GM19025 (cell line): ENCODE results near the gene ZNF519.

Source experiments
- ATAC-seq: cut with Tn5 transposase; IDR thresholded peaks from one replicate; pipeline ENCODE4 v1.9.1; 2021; ENCODE audit warnings: mild to moderate bottlenecking, low read depth, moderate library complexity; ENCODE audit not compliant: unreplicated experiment

The ZNF519 gene

DNA sequence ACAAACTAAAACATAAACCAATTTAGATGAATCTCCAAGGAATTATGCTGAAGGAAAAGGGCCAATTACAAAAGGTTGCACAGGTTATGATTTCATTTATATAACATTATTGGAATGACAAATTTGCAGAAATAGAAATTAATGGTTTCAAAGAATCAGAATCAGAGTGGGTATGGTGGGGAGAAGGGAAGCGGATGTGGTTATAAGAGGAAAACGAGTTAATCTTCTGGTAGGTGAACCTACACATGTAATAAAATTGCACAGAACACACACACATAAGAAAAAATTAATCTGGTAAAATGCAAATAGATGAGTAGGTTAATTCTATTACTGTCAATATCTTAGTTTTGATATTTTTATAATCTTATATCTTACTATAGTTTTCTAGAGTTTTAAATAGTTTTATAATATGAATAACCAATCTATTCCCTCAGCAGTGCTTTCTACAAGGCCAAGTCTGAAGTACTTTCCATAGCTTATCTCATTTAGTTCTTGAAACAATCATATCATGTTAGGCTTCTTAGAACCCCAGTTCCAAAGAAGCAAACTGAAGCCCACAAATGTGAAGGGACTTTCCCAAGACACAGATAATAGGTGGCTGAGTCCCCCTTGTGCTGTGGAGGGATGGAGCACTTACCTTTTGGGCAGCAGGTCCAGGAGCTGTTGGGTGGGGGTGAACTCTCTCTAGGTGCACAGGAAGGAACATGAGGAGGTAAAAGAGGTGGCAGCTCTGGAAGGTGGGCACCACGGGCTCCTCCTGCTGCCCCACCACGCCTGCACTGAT lies 31.5 kb downstream of the ZNF519 start:
- ATAC-seq: no peak

GRCh38 chr18:14098428-14098827 lies 33.8 kb downstream of the ZNF519 start:
- ATAC-seq: no peak

DNA sequence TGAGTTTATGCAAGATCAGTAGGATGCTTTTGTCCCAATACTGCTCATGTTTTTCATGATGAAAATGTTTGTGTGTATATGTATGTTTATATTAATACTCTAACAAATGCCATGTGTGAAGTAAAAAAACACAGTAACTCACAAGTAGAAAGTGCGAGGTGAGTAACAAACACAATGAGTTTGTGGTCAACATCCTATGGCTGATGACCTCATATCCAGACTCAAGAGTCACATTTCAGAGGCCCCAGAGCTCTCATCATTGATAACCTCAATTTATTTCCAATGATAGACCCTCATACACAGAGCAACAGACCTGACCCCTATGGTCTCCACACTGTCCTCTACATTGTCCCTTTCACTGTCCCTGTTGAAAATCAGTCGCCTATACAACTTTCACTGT lies 34.5 kb downstream of the ZNF519 start:
- no peak for ATAC-seq

GRCh38 chr18:14093307-14093915 lies 38.8 kb downstream of the ZNF519 start:
- peak; percentile 58 for ATAC-seq

GRCh38 chr18:14092625-14093306 lies 39.5 kb downstream of the ZNF519 start:
- ATAC-seq: no peak

DNA sequence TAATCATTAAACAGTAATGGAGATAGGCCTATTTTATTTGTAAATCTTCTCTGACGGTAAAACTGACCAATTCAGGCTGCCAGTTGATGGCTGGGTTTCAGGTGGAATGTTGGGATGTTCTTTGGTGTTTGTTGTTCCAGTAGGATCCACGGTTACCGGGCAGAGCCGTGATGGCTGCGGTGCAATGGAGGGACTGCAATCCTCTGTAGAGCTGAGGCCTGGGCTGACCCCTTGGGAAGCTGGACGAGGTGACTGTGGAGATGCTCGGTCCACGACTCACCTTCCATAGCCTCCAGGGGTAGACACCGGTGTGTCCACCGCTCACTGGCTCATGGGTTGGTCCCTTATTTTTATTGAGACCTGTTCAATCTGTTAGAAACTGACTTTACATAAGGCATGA lies 42.5 kb downstream of the ZNF519 start:
- ATAC-seq: no peak

- no peak for ATAC-seq
Observed at GRCh38 chr18:14089191-14089590, 43.0 kb downstream of the ZNF519 start.

GRCh38 chr18:14086458-14087231 lies 45.6 kb downstream of the ZNF519 start:
- ATAC-seq: no peak

- no peak for ATAC-seq
Observed at GRCh38 chr18:14085770-14086457, 46.3 kb downstream of the ZNF519 start.

DNA sequence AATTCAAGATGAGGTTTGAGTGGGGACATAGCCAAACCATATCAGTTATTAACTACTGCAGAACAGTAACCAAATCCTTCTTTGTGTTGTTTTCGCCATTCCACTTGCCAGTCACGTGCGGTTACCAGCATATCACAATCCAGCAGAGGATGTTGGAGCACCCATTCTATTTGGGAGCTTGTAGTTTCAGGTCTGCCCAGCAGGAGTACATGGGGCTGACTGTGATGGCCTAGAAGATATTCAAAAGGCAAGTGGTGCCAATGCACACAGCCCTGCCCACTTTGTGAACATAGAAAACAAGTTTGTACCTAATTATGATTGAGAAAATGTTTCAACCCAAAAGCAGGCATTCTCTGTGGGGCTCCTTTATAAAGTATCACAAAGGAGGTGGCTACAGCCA lies 57.0 kb downstream of the ZNF519 start:
- no peak for ATAC-seq

DNA sequence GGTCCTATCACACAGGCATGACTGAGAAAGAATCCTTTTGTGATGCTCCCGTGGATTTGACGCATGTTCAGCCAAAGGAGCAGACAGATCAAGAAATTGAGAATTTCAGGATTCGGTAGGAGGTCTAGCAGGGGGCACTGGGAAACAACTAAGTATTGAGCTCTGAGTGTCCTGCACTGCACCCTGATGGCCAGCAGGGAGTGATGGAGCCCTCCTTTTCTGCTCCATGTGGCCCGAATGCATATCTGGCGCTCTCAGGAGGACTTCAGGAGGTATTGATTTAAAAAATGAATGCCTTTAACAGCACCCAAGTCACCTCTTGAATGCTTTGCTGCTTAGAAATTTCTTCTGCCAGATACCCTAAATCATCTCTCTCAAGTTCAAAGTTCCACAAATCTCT lies 58.0 kb downstream of the ZNF519 start:
- ATAC-seq: no peak

- no peak for ATAC-seq
Observed at GRCh38 chr18:14053661-14054060, 78.6 kb downstream of the ZNF519 start.
